OCI-LY3 (cell line): ENCODE data around the gene SORL1.

Source experiments
- EZH2phosphoT487 ChIP-seq: fragments of 200-600 bp; shearing (Covaris generic); IDR thresholded peaks from 2 replicates; pipeline ENCODE4 v1.6.1; 2018; ENCODE audit warnings: antibody characterized with exemption, mixed run types, low read depth
- TF ChIP-seq, protein P1 (sequence below): fragments of 200-600, 300-600 bp; sonication (generic); IDR thresholded peaks from 2 replicates; pipeline ENCODE4 v1.5.1; 2014; ENCODE audit warnings: antibody characterized with exemption, low read length, low read depth

DNA sequence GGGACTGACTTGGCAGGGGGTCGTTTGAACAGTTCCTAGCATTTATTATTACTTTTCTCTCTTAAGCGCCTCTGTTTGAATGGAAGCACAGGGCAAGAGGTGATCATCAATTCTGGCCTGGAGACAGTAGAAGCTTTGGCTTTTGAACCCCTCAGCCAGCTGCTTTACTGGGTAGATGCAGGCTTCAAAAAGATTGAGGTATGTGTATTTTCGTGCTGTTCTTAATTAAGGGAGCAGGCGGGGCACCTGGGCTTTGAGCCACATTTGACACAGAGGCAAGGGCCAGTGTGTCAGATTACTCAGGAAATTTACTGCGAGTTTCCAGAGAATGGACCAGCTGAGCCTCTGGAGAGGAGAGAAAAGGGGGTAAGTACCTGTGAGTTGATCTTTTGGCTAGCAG, 103.0 kb downstream of the SORL1 start:
- TF ChIP-seq, protein P1, sequence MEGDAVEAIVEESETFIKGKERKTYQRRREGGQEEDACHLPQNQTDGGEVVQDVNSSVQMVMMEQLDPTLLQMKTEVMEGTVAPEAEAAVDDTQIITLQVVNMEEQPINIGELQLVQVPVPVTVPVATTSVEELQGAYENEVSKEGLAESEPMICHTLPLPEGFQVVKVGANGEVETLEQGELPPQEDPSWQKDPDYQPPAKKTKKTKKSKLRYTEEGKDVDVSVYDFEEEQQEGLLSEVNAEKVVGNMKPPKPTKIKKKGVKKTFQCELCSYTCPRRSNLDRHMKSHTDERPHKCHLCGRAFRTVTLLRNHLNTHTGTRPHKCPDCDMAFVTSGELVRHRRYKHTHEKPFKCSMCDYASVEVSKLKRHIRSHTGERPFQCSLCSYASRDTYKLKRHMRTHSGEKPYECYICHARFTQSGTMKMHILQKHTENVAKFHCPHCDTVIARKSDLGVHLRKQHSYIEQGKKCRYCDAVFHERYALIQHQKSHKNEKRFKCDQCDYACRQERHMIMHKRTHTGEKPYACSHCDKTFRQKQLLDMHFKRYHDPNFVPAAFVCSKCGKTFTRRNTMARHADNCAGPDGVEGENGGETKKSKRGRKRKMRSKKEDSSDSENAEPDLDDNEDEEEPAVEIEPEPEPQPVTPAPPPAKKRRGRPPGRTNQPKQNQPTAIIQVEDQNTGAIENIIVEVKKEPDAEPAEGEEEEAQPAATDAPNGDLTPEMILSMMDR, result no peak
- no peak for TF ChIP-seq EZH2phosphoT487
